Prostate gland (tissue), 2 donors: ENCODE measurements around the gene FN3K. TPM values are rescaled to one million over a fixed set of nuclear protein-coding genes. Genes with fewer than 3 reads are reported as not detected.

Experiments
- DNase-seq: peaks from one replicate; pipeline ENCODE4 v3.0.0-alpha.2; 2019; ENCODE audit warnings: low spot score
- H3K27ac ChIP-seq, 2 donors: fragments of 200-600 bp; sonication (generic); 2 replicates each; pipeline ENCODE4 v1.5.1; 2017 to 2019
- H3K27me3 ChIP-seq: fragments of 200-600 bp; sonication (generic); replicated peaks from 2 replicates; pipeline ENCODE4 v1.5.1; 2019; ENCODE audit not compliant: insufficient read depth
- H3K36me3 ChIP-seq, 2 donors: fragments of 200-600 bp; sonication (generic); 1 replicate in 1 of 2; 2 replicates in 1 of 2; pipeline versions ENCODE4 v1.5.1 to v1.8.1; 2017 to 2019
- H3K4me1 ChIP-seq: fragments of 200-600 bp; sonication (generic); replicated peaks from 2 replicates; pipeline ENCODE4 v1.5.1; 2019
- H3K4me3 ChIP-seq, 2 donors: fragments of 200-600 bp; sonication (generic); 2 replicates each; pipeline ENCODE4 v1.5.1; 2017 to 2019
- H3K9me3 ChIP-seq: fragments of 200-600 bp; sonication (generic); 2 replicates; pipeline ENCODE4 v1.5.1; 2017
- POLR2A ChIP-seq: fragments of 450-650 bp; IDR thresholded peaks from one replicate; pipeline ENCODE4 v1.6.1; 2016; ENCODE audit warnings: antibody characterized with exemption, mild to moderate bottlenecking
- POLR2AphosphoS5 ChIP-seq: sonication (generic); formaldehyde crosslinking; IDR thresholded peaks from one replicate; pipeline ENCODE4 v1.6.1; 2017; ENCODE audit warnings: antibody characterized with exemption
- WGBS: methylation state at CpG from one replicate; pipeline ENCODE4 v1.1.5; 2018; 5-methylcytosine and 5-hydroxymethylcytosine counted together
- intact Hi-C: fragments of 100-400 bp; cut with DNase I; formaldehyde crosslinking; loops from one replicate; pipeline ENCODE4 v1.14.2; 2022
- total RNA-seq, 2 donors: library from RNA; depleted of rRNA; stranded (reverse); fragments of >200 nt; gene quantifications; one replicate each; pipeline ENCODE4 v1.1.0, GENCODE V29; 2016
- TF ChIP-seq, protein P1 (sequence below), 4 experiments: fragments of 200-600 bp in 2 of 4; fragments of 450-650 bp in 2 of 4; sonication (generic) in 2 of 4; IDR thresholded peaks; 1 replicate in 3 of 4; 2 replicates in 1 of 4; pipeline ENCODE4 v1.5.1; 2016 to 2019; ENCODE audit warnings: antibody characterized with exemption in 4 of 4, mild to moderate bottlenecking in 2 of 4, moderate library complexity in 2 of 4

The FN3K gene
- total RNA-seq, 2 donors from 2014 or later, result 16.9 to 32.2 TPM

DNA sequence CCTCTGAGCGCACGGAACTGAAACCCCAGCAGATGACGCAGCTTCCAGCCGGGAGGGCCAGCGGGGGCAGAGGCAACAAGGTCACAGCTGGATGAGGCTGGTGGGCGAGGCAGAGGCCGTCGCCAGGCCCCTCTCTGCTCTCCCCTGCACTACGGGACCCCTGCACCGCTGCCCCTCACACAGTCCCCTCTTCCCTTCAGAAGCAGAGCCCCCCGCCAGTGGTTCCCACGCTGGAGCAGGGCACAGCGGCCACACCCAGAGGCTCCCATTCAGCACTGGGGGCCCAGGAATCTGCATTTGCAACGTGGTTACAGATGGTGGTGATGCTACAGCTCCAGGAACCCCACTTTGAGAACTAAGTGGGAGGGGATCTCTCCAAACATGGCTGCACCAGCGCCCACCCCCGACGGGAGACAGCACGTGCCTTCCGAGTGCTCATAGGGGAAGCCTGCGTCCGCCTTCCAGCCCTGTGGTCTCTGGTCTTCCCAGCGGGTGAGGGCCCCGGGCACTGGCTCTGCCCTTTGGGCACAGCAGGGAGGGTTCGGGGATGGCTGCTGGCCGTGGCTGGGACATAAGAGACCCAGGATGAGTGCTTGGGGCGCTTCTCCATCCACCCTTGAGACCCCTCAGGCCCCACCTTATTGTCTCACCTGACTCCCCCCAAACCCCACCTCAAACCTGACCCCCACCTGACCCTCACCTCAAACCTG is 32.2 kb upstream of the FN3K start:
- 86% methylated on average over 26 of the region's 26 CpGs for WGBS

DNA sequence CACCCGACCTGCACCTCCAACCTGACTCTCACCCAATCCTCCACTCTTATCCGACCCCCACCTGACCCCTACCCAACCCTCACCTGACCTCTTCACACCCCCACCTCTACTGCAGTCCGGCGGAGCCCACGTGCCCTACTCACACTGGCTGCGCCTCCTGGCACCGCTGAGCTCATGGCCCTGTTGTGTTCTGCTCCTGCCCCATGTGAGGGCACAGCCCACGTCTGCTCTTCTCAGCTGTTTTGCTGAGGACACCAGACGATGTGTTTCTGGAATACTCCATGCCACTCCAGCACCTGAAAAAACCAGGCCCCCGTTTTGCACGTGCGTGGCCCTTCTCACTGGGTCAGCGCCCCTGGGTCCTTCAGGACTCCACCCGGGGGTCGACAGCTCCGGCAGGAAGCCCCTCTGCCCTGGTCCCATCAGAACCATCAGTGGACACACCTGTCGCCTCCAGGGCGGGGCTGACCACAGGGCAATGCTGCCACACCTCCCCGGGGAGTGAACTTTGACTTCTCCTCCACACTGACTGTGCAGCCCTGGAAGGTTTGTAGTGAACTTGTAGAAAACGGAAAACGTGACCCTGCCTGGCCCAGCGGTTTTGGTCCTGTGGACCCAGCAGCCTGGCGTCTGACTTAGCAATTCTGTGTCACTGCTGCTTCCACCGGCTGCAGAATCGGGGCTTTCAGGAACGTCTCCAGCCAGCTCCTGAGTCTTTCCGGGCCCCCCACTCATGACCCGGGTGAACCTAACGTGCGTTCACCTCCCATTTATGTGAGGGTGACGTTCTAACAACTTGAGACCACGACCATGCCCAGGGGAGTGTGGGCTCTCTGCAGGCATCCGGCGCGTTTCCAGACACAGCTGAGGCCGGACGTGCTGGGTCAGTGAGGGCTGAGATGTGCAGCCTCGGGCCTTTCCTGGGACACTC is 31.2 kb upstream of the FN3K start:
- no peak for TF ChIP-seq POLR2AphosphoS5
- no peak for TF ChIP-seq POLR2A
- TF ChIP-seq, protein P1, sequence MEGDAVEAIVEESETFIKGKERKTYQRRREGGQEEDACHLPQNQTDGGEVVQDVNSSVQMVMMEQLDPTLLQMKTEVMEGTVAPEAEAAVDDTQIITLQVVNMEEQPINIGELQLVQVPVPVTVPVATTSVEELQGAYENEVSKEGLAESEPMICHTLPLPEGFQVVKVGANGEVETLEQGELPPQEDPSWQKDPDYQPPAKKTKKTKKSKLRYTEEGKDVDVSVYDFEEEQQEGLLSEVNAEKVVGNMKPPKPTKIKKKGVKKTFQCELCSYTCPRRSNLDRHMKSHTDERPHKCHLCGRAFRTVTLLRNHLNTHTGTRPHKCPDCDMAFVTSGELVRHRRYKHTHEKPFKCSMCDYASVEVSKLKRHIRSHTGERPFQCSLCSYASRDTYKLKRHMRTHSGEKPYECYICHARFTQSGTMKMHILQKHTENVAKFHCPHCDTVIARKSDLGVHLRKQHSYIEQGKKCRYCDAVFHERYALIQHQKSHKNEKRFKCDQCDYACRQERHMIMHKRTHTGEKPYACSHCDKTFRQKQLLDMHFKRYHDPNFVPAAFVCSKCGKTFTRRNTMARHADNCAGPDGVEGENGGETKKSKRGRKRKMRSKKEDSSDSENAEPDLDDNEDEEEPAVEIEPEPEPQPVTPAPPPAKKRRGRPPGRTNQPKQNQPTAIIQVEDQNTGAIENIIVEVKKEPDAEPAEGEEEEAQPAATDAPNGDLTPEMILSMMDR (IDR thresholded peaks at IDR 0.05), result no peak
- intact Hi-C loops, result no loop called here

More for the DNA sequence above, 32.2 kb upstream of the FN3K start:
- no peaks in the 10 kb centered on the region for H3K9me3 ChIP-seq
- TF ChIP-seq POLR2A (no peak), POLR2AphosphoS5 (no peak)
- TF ChIP-seq, protein P1 (IDR thresholded peaks at IDR 0.05), result no peak
- H3K36me3 ChIP-seq, result no peaks in the 10 kb centered on the region
- DNase-seq, result no peak
- H3K4me1 ChIP-seq, result peaks cover 3% of the 10 kb centered on the region
- intact Hi-C loops, result no loop called here
- no peaks in the 10 kb centered on the region for H3K27me3 ChIP-seq
- H3K4me3 ChIP-seq, result no peak overlapping the region
- H3K27ac ChIP-seq, result peak overlapping the region; percentile 66 to 67

DNA sequence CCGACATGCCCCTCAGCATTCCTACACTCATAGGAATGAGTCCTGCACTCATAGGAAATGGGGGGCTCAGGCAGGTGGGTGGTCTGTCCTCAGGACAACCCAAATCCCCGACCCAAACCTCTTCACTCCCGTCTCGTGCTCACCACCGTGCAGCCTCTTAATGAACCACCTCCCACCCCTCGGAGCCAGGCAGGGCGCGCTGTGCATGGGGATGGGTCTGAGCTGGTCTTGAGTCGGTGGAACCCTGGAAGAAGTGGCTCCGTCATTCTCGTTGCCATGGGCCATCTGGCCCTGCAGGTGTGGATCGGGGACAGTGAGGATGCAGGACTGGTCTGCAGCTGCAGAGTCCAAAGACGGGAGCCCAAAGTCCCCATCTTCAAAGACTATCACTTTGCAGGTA is 30.5 kb upstream of the FN3K start:
- no peaks in the 10 kb centered on the region for H3K36me3 ChIP-seq
- intact Hi-C loops, result no loop called here
- DNase-seq, result no peak
- H3K27me3 ChIP-seq, result no peaks in the 10 kb centered on the region
- no peak overlapping the region for H3K4me3 ChIP-seq
- no peaks in the 10 kb centered on the region for H3K9me3 ChIP-seq
- TF ChIP-seq POLR2AphosphoS5, result no peak
- TF ChIP-seq, protein P1 (IDR thresholded peaks at IDR 0.05), result no peak
- TF ChIP-seq POLR2A, result no peak
- WGBS, result 82% methylated on average over 13 of the region's 13 CpGs
- H3K27ac ChIP-seq, result no peak overlapping the region
- peaks cover 3% of the 10 kb centered on the region for H3K4me1 ChIP-seq

More for the DNA sequence above, 31.2 kb upstream of the FN3K start:
- DNase-seq, result no peak
- Histone ChIP-seq H3K27me3 (no peaks in the 10 kb centered on the region), H3K27ac (no peak overlapping the region), H3K36me3 (no peaks in the 10 kb centered on the region), H3K4me1 (peaks cover 3% of the 10 kb centered on the region), H3K4me3 (no peak overlapping the region), H3K9me3 (no peaks in the 10 kb centered on the region)
- 85% methylated on average over 34 of the region's 38 CpGs for WGBS

DNA sequence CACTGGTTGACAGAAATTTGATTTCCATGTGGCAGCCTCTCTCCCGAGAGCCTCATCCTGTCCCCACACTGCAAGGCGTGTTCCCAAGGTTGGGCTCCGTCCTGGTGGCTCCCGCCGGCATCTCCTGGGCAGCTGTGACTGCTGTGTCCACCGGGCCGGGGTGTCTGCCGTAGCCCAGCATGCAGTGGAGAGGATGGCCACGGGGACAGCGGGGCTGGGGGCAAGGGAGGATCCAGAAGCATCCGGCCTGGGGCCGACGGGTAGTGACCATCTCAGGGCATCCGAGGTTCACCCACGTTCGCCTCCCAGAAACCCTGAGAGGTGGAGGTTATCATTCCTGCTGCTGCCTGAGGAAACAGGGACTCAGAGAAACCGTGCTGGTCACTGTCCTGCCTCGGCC is 29.7 kb upstream of the FN3K start:
- no peak for DNase-seq
- Histone ChIP-seq H3K27ac (no peak overlapping the region), H3K4me1 (peaks cover 3% of the 10 kb centered on the region), H3K4me3 (no peak overlapping the region), H3K9me3 (no peaks in the 10 kb centered on the region), H3K27me3 (no peaks in the 10 kb centered on the region), H3K36me3 (no peaks in the 10 kb centered on the region)
- WGBS, result 94% methylated on average over 18 of the region's 18 CpGs
- TF ChIP-seq POLR2A, result no peak
- TF ChIP-seq, protein P1 (IDR thresholded peaks at IDR 0.05), result no peak
- no peak for TF ChIP-seq POLR2AphosphoS5
- intact Hi-C loops, result no loop called here
